Neural progenitor cell (in vitro differentiated cells): ENCODE measurements around the gene PPIL1. TPM values are rescaled to one million over a fixed set of nuclear protein-coding genes. Genes with fewer than 3 reads are reported as not detected.

Source experiments
- DNase-seq: peaks from one replicate; pipeline ENCODE4 v3.0.0-alpha.2; 2016; ENCODE audit warnings: low spot score
- H2AFZ ChIP-seq: fragments of 200-600 bp; sonication (generic); replicated peaks from 2 replicates; pipeline ENCODE4 v1.6.1; 2016; ENCODE audit warnings: antibody characterized with exemption
- H3F3A ChIP-seq: fragments of 200-600 bp; sonication (generic); 2 replicates; pipeline ENCODE4 v1.6.1; 2016; ENCODE audit warnings: antibody characterized with exemption, low read depth
- H3K27ac ChIP-seq: fragments of 200-600 bp; sonication (generic); 2 replicates; pipeline ENCODE4 v1.5.1; 2016; ENCODE audit warnings: mild to moderate bottlenecking
- H3K27me3 ChIP-seq: fragments of 200-600 bp; sonication (generic); 2 replicates; pipeline ENCODE4 v1.6.1; 2016; ENCODE audit warnings: mild to moderate bottlenecking, moderate library complexity
- H3K36me3 ChIP-seq: fragments of 200-600 bp; sonication (generic); 2 replicates; pipeline ENCODE4 v1.5.1; 2016
- H3K4me1 ChIP-seq: fragments of 200-600 bp; sonication (generic); 2 replicates; pipeline ENCODE4 v1.6.1; 2016; ENCODE audit warnings: mixed run types
- H3K4me2 ChIP-seq: fragments of 200-600 bp; sonication (generic); 2 replicates; pipeline ENCODE4 v1.6.1; 2016
- H3K4me3 ChIP-seq: fragments of 200-600 bp; sonication (generic); 2 replicates; pipeline ENCODE4 v1.5.1; 2016
- H3K79me2 ChIP-seq: fragments of 200-600 bp; sonication (generic); 2 replicates; pipeline ENCODE4 v1.6.1; 2016; ENCODE audit warnings: low read depth
- H3K9ac ChIP-seq: fragments of 200-600 bp; sonication (generic); 2 replicates; pipeline ENCODE4 v1.6.1; 2016
- H3K9me3 ChIP-seq: fragments of 200-600 bp; sonication (generic); 2 replicates; pipeline ENCODE4 v1.5.1; 2016; ENCODE audit warnings: low read depth
- H4K20me1 ChIP-seq: fragments of 200-600 bp; sonication (generic); 2 replicates; pipeline ENCODE4 v1.6.1; 2016; ENCODE audit warnings: low read depth
- H3K27ac Mint-ChIP-seq: 3 replicates; pipeline ENCODE4 v1.8.0; 2021; ENCODE audit warnings: mixed read lengths
- H3K27me3 Mint-ChIP-seq: 2 replicates; pipeline ENCODE4 v1.8.0; 2022; ENCODE audit warnings: low read depth, mild to moderate bottlenecking, inconsistent platforms, moderate library complexity, mixed read lengths; ENCODE audit not compliant: insufficient read depth
- H3K36me3 Mint-ChIP-seq: 3 replicates; pipeline ENCODE4 v1.8.0; 2021; ENCODE audit warnings: mixed read lengths
- H3K4me1 Mint-ChIP-seq: 3 replicates; pipeline ENCODE4 v1.8.0; 2021; ENCODE audit warnings: mixed read lengths
- H3K4me3 Mint-ChIP-seq: 3 replicates; pipeline ENCODE4 v1.8.0; 2021; ENCODE audit warnings: mild to moderate bottlenecking, moderate library complexity, mixed read lengths
- H3K9me3 Mint-ChIP-seq: 3 replicates; pipeline ENCODE4 v1.8.0; 2020; ENCODE audit warnings: mixed read lengths
- EZH2 ChIP-seq: fragments of 200-600 bp; sonication (generic); IDR thresholded peaks from 2 replicates; pipeline ENCODE4 v1.6.1; 2017; ENCODE audit warnings: antibody characterized with exemption, mild to moderate bottlenecking, moderate library complexity
- EZH2phosphoT487 ChIP-seq: fragments of 200-600 bp; sonication (generic); IDR thresholded peaks from 2 replicates; pipeline ENCODE4 v1.6.1; 2017; ENCODE audit warnings: antibody characterized with exemption
- total RNA-seq: library from RNA; depleted of rRNA; stranded (reverse); fragments of >200 nt; gene quantifications from 2 replicates; pipeline ENCODE4 v1.2.3, GENCODE V29; 2015; ENCODE audit warnings: low replicate concordance
- TF ChIP-seq, protein P1 (sequence below): fragments of 200-600 bp; sonication (generic); IDR thresholded peaks from 2 replicates; pipeline ENCODE4 v1.5.1; 2017; ENCODE audit warnings: antibody characterized with exemption, mild to moderate bottlenecking

PPIL1 gene
- total RNA-seq, 1 donor from 2014 or later: 93.1 TPM

- Histone ChIP-seq H3K27me3 (peaks cover 72% of the 10 kb centered on the region), H3K9me3 (no peaks in the 10 kb centered on the region), H3K4me1 (peaks cover 16% of the 10 kb centered on the region), H3K4me2 (no peak overlapping the region), H4K20me1 (peaks cover 15% of the 10 kb centered on the region), H3K27ac (no peak overlapping the region), H2AFZ (no peak overlapping the region), H3K36me3 (no peaks in the 10 kb centered on the region), H3F3A (peaks cover 21% of the 10 kb centered on the region), H3K9ac (no peak overlapping the region), H3K4me3 (no peak overlapping the region), H3K79me2 (no peaks in the 10 kb centered on the region)
- no peak for TF ChIP-seq EZH2
- TF ChIP-seq, protein P1, sequence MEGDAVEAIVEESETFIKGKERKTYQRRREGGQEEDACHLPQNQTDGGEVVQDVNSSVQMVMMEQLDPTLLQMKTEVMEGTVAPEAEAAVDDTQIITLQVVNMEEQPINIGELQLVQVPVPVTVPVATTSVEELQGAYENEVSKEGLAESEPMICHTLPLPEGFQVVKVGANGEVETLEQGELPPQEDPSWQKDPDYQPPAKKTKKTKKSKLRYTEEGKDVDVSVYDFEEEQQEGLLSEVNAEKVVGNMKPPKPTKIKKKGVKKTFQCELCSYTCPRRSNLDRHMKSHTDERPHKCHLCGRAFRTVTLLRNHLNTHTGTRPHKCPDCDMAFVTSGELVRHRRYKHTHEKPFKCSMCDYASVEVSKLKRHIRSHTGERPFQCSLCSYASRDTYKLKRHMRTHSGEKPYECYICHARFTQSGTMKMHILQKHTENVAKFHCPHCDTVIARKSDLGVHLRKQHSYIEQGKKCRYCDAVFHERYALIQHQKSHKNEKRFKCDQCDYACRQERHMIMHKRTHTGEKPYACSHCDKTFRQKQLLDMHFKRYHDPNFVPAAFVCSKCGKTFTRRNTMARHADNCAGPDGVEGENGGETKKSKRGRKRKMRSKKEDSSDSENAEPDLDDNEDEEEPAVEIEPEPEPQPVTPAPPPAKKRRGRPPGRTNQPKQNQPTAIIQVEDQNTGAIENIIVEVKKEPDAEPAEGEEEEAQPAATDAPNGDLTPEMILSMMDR: no peak
- peak; percentile 19 for TF ChIP-seq EZH2phosphoT487
- Mint-ChIP-seq H3K9me3 (peaks cover 7% of the 10 kb centered on the region), H3K27me3 (peaks cover 45% of the 10 kb centered on the region), H3K27ac (no peak overlapping the region), H3K4me1 (peaks cover 19% of the 10 kb centered on the region), H3K4me3 (no peak overlapping the region), H3K36me3 (no peaks in the 10 kb centered on the region)
- no peak for DNase-seq
Observed at GRCh38 chr6:36836111-36837021, 38.2 kb downstream of the PPIL1 start.

DNA sequence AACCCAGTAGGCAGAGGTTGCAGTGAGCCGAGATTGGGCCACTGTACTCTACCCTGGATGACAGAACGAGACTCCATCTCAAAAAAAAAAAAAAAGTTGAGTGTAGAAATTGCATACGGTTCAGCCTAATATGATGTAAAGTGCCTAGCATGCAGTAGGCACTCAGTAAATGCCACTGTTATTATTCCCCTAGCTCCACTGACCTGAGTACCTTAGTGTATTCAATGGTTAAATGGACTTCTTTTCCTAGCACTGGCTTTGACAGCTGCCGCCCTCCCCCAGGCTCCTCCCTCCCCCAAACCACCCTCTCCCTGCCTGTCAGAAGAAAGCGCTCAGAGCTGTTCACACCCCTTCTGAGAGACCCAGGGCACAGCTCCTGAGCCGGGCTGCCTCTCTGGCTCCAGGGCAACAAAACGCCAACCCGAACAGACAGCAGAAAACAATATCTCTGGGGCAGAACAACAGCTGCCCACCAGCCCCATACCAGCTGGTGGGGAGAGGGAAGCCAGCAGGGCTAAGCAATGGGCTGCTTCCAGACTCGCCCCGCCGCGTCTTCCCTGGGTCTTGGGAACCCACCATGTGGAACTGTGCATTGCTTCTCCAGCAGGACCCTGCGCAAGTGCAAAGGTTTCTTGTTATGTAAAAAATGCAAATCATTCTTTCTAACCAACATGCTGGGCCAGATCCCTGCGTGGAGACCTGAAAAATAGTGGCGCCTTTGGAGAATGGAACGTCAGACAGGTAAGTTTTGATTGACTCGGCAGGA lies 39.8 kb downstream of the PPIL1 start:
- H3K27ac ChIP-seq: no peak overlapping the region
- H3K4me2 ChIP-seq: peak overlapping the region; percentile 32
- H3F3A ChIP-seq: peaks cover 12% of the 10 kb centered on the region
- H3K9me3 Mint-ChIP-seq: peaks cover 3% of the 10 kb centered on the region
- H3K4me3 Mint-ChIP-seq: no peak overlapping the region
- H3K27me3 Mint-ChIP-seq: peaks cover 34% of the 10 kb centered on the region
- no peaks in the 10 kb centered on the region for H3K36me3 Mint-ChIP-seq
- peaks cover 11% of the 10 kb centered on the region for H4K20me1 ChIP-seq
- no peak overlapping the region for H3K27ac Mint-ChIP-seq
- H3K4me1 ChIP-seq: peaks cover 5% of the 10 kb centered on the region
- H3K4me1 Mint-ChIP-seq: peaks cover 15% of the 10 kb centered on the region
- H3K9ac ChIP-seq: no peak overlapping the region
- H3K27me3 ChIP-seq: peaks cover 56% of the 10 kb centered on the region
- peak; percentile 54 for DNase-seq
- no peaks in the 10 kb centered on the region for H3K79me2 ChIP-seq
- no peaks in the 10 kb centered on the region for H3K36me3 ChIP-seq
- H3K4me3 ChIP-seq: no peak overlapping the region
- H3K9me3 ChIP-seq: no peaks in the 10 kb centered on the region
- no peak for TF ChIP-seq EZH2phosphoT487
- TF ChIP-seq EZH2: no peak
- TF ChIP-seq, protein P1: no peak
- no peak overlapping the region for H2AFZ ChIP-seq

- Histone ChIP-seq H3K27ac (no peak overlapping the region), H3K9me3 (no peaks in the 10 kb centered on the region), H3K79me2 (no peaks in the 10 kb centered on the region), H4K20me1 (peaks cover 4% of the 10 kb centered on the region), H2AFZ (no peak overlapping the region), H3K4me1 (no peaks in the 10 kb centered on the region), H3K4me2 (no peak overlapping the region), H3K27me3 (peaks cover 42% of the 10 kb centered on the region), H3K36me3 (no peaks in the 10 kb centered on the region), H3K4me3 (no peak overlapping the region), H3F3A (peaks cover 12% of the 10 kb centered on the region), H3K9ac (no peak overlapping the region)
- DNase-seq: no peak
- Mint-ChIP-seq H3K4me3 (no peak overlapping the region), H3K27ac (no peak overlapping the region), H3K27me3 (peaks cover 25% of the 10 kb centered on the region), H3K36me3 (no peaks in the 10 kb centered on the region), H3K9me3 (peaks cover 3% of the 10 kb centered on the region), H3K4me1 (peaks cover 13% of the 10 kb centered on the region)
- no peak for TF ChIP-seq EZH2
- TF ChIP-seq EZH2phosphoT487: no peak
- TF ChIP-seq, protein P1: no peak
Observed at GRCh38 chr6:36833182-36833789, 41.3 kb downstream of the PPIL1 start.
